H1 (cell line): ENCODE data around the gene NLRC5.

Source experiments
- BCL11A ChIP-seq, 2 experiments: IDR thresholded peaks; one replicate each; pipeline ENCODE4 v1.6.1; 2011; ENCODE audit warnings: low read depth in 2 of 2, low read length in 2 of 2, mild to moderate bottlenecking in 2 of 2
- CBX8 ChIP-seq: fragments of 300-800, 300-1000 bp; sonication (generic); IDR thresholded peaks from 2 replicates; pipeline ENCODE4 v1.7.1; 2016; ENCODE audit warnings: low read depth, low read length, borderline replicate concordance
- CHD2 ChIP-seq: IDR thresholded peaks from 2 replicates; pipeline ENCODE4 v1.6.1; 2012; ENCODE audit warnings: low read length, improper control_type of control experiment
- EZH2 ChIP-seq: fragments of 200-600 bp; sonication (generic); IDR thresholded peaks from 2 replicates; pipeline ENCODE4 v1.7.1; 2012; ENCODE audit warnings: low read depth, mild to moderate bottlenecking, moderate library complexity, low read length, inconsistent platforms; ENCODE audit not compliant: severe bottlenecking
- KDM1A ChIP-seq: fragments of 200-600, 300-600 bp; sonication (generic); IDR thresholded peaks from 2 replicates; pipeline ENCODE4 v1.7.1; 2016; ENCODE audit warnings: mild to moderate bottlenecking, low read length, borderline replicate concordance
- POLR2A ChIP-seq, 2 experiments: IDR thresholded peaks; 1 replicate in 1 of 2; 2 replicates in 1 of 2; pipeline ENCODE4 v1.6.1; 2011; ENCODE audit warnings: low read depth in 2 of 2, low read length in 2 of 2, mild to moderate bottlenecking in 2 of 2; ENCODE audit errors: control extremely low read depth in 1 of 2
- POLR2AphosphoS5 ChIP-seq: IDR thresholded peaks from 2 replicates; pipeline ENCODE4 v1.6.1; 2011; ENCODE audit warnings: low read depth, low read length
- RNF2 ChIP-seq: fragments of 200-900, 300-1000 bp; sonication (generic); IDR thresholded peaks from 2 replicates; pipeline ENCODE4 v1.7.1; 2016; ENCODE audit warnings: borderline replicate concordance, low read depth, mild to moderate bottlenecking, antibody characterized with exemption, low read length; ENCODE audit not compliant: poor library complexity, severe bottlenecking; ENCODE audit errors: missing control alignments
- TF ChIP-seq, protein P1 (sequence below), 3 experiments: IDR thresholded peaks; 1 replicate in 2 of 3; 2 replicates in 1 of 3; pipeline versions ENCODE4 v1.5.1 to v1.6.1; 2011; ENCODE audit warnings: low read length in 3 of 3, mild to moderate bottlenecking in 3 of 3, inconsistent platforms in 2 of 3, low read depth in 1 of 3, moderate library complexity in 1 of 3; ENCODE audit not compliant: insufficient read depth in 1 of 3; ENCODE audit errors: control extremely low read depth in 1 of 3

DNA sequence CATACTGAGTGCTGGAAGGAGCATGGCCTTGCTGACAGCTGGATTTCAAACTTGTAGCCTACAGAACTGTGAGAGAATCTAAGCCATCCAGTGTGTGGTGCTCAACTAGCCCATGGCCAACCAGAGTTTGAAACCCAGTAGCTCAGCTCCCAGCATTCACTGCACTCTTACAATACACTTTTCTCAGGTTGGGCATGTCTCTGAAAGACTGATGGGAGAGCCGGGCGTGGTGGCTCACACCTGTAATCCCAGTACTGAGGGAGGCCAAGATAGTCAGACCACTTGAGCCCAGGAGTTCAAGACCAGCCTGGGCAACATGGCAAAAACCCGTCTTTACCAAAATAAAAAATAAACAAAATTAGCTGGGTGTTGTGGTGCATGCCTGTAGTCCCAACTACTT is 106.8 kb downstream of the NLRC5 start:
- TF ChIP-seq KDM1A (no peak), CBX8 (no peak), BCL11A (IDR thresholded peaks at IDR 0.05; ENCODE audit: low read depth in 2 of 2, low read length in 2 of 2) (no peak), EZH2 (no peak), RNF2 (no peak), CHD2 (no peak), POLR2A (IDR thresholded peaks at IDR 0.05; ENCODE audit: control extremely low read depth in 1 of 2, low read depth in 2 of 2, low read length in 2 of 2) (no peak), POLR2AphosphoS5 (no peak)
- TF ChIP-seq, protein P1, sequence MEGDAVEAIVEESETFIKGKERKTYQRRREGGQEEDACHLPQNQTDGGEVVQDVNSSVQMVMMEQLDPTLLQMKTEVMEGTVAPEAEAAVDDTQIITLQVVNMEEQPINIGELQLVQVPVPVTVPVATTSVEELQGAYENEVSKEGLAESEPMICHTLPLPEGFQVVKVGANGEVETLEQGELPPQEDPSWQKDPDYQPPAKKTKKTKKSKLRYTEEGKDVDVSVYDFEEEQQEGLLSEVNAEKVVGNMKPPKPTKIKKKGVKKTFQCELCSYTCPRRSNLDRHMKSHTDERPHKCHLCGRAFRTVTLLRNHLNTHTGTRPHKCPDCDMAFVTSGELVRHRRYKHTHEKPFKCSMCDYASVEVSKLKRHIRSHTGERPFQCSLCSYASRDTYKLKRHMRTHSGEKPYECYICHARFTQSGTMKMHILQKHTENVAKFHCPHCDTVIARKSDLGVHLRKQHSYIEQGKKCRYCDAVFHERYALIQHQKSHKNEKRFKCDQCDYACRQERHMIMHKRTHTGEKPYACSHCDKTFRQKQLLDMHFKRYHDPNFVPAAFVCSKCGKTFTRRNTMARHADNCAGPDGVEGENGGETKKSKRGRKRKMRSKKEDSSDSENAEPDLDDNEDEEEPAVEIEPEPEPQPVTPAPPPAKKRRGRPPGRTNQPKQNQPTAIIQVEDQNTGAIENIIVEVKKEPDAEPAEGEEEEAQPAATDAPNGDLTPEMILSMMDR (IDR thresholded peaks at IDR 0.05; ENCODE audit: control extremely low read depth in 1 of 3, insufficient read depth in 1 of 3, low read depth in 1 of 3, low read length in 3 of 3) = no peak
